Measurements from ENCODE around the gene CCL4L2.
"Not testable (repeated sequence)": the region's sequence is repeated elsewhere in the genome, so short reads cannot be mapped to it uniquely, and the experiment has no call there.

Gene CCL4L2

GRCh38 chr17:36186810-36187763, 23.8 kb upstream of the CCL4L2 start:
- not testable (repeated sequence) for H3K4me3 ChIP-seq (ENCODE audit: low read depth in 1 of 2, low read length in 2 of 2); H3K27ac ChIP-seq (ENCODE audit: low read depth, low read length); H3K27me3 ChIP-seq (ENCODE audit: control insufficient read depth in 1 of 2, insufficient read depth in 2 of 2, low read length in 2 of 2); H3K9ac ChIP-seq (ENCODE audit: low read depth in 1 of 2, low read length in 2 of 2); H3K4me1 ChIP-seq (ENCODE audit: control insufficient read depth in 1 of 2, insufficient read depth in 2 of 2, low read length in 2 of 2); H3K36me3 ChIP-seq (ENCODE audit: control insufficient read depth in 1 of 2, insufficient read depth in 2 of 2, low read length in 2 of 2); H3K9me3 ChIP-seq (ENCODE audit: control insufficient read depth in 1 of 2, low read length in 2 of 2)

GRCh38 chr17:36187943-36188665, 22.8 kb upstream of the CCL4L2 start:
- H3K4me3 ChIP-seq (ENCODE audit: low read depth in 1 of 2, low read length in 2 of 2); H3K9me3 ChIP-seq (ENCODE audit: control insufficient read depth in 1 of 2, low read length in 2 of 2); H3K27ac ChIP-seq (ENCODE audit: low read depth, low read length); H3K9ac ChIP-seq (ENCODE audit: low read depth in 1 of 2, low read length in 2 of 2); H3K36me3 ChIP-seq (ENCODE audit: control insufficient read depth in 1 of 2, insufficient read depth in 2 of 2, low read length in 2 of 2); H3K4me1 ChIP-seq (ENCODE audit: control insufficient read depth in 1 of 2, insufficient read depth in 2 of 2, low read length in 2 of 2); H3K27me3 ChIP-seq (ENCODE audit: control insufficient read depth in 1 of 2, insufficient read depth in 2 of 2, low read length in 2 of 2): not testable (repeated sequence)

- no peaks in the 10 kb centered on the region for H3K27me3 ChIP-seq (ENCODE audit: control insufficient read depth in 1 of 2, insufficient read depth in 2 of 2, low read length in 2 of 2)
- H3K9ac ChIP-seq (ENCODE audit: low read depth in 1 of 2, low read length in 2 of 2) = no peak overlapping the region
- H3K9me3 ChIP-seq (ENCODE audit: control insufficient read depth in 1 of 2, low read length in 2 of 2) = no peaks in the 10 kb centered on the region
- H3K36me3 ChIP-seq (ENCODE audit: control insufficient read depth in 1 of 2, insufficient read depth in 2 of 2, low read length in 2 of 2) = no peaks in the 10 kb centered on the region
- peaks cover 0 to 4% of the 10 kb centered on the region in 2 donors for H3K4me1 ChIP-seq (ENCODE audit: control insufficient read depth in 1 of 2, insufficient read depth in 2 of 2, low read length in 2 of 2)
- H3K4me3 ChIP-seq (ENCODE audit: low read depth in 1 of 2, low read length in 2 of 2) = no peak overlapping the region
- peak overlapping the region; percentile 32 for H3K27ac ChIP-seq (ENCODE audit: low read depth, low read length)
Measured at GRCh38 chr17:36188891-36189306, 22.0 kb upstream of the CCL4L2 start.

GRCh38 chr17:36189993-36190392, 20.9 kb upstream of the CCL4L2 start:
- not testable (repeated sequence) for H3K27ac ChIP-seq (ENCODE audit: low read depth, low read length); H3K4me1 ChIP-seq (ENCODE audit: control insufficient read depth in 1 of 2, insufficient read depth in 2 of 2, low read length in 2 of 2); H3K4me3 ChIP-seq (ENCODE audit: low read depth in 1 of 2, low read length in 2 of 2); H3K27me3 ChIP-seq (ENCODE audit: control insufficient read depth in 1 of 2, insufficient read depth in 2 of 2, low read length in 2 of 2); H3K9ac ChIP-seq (ENCODE audit: low read depth in 1 of 2, low read length in 2 of 2); H3K9me3 ChIP-seq (ENCODE audit: control insufficient read depth in 1 of 2, low read length in 2 of 2); H3K36me3 ChIP-seq (ENCODE audit: control insufficient read depth in 1 of 2, insufficient read depth in 2 of 2, low read length in 2 of 2)

GRCh38 chr17:36190549-36191330, 20.1 kb upstream of the CCL4L2 start:
- H3K4me1 ChIP-seq (ENCODE audit: control insufficient read depth in 1 of 2, insufficient read depth in 2 of 2, low read length in 2 of 2); H3K27ac ChIP-seq (ENCODE audit: low read depth, low read length); H3K27me3 ChIP-seq (ENCODE audit: control insufficient read depth in 1 of 2, insufficient read depth in 2 of 2, low read length in 2 of 2); H3K9ac ChIP-seq (ENCODE audit: low read depth in 1 of 2, low read length in 2 of 2); H3K4me3 ChIP-seq (ENCODE audit: low read depth in 1 of 2, low read length in 2 of 2); H3K9me3 ChIP-seq (ENCODE audit: control insufficient read depth in 1 of 2, low read length in 2 of 2); H3K36me3 ChIP-seq (ENCODE audit: control insufficient read depth in 1 of 2, insufficient read depth in 2 of 2, low read length in 2 of 2): not testable (repeated sequence)

GRCh38 chr17:36193216-36193775, 17.6 kb upstream of the CCL4L2 start:
- no peaks in the 10 kb centered on the region for H3K36me3 ChIP-seq (ENCODE audit: control insufficient read depth in 1 of 2, insufficient read depth in 2 of 2, low read length in 2 of 2)
- no peak overlapping the region for H3K9ac ChIP-seq (ENCODE audit: low read depth in 1 of 2, low read length in 2 of 2)
- H3K27me3 ChIP-seq (ENCODE audit: control insufficient read depth in 1 of 2, insufficient read depth in 2 of 2, low read length in 2 of 2) = no peaks in the 10 kb centered on the region
- H3K27ac ChIP-seq (ENCODE audit: low read depth, low read length) = no peak overlapping the region
- peaks cover 0 to 4% of the 10 kb centered on the region in 2 donors for H3K4me1 ChIP-seq (ENCODE audit: control insufficient read depth in 1 of 2, insufficient read depth in 2 of 2, low read length in 2 of 2)
- no peaks in the 10 kb centered on the region for H3K9me3 ChIP-seq (ENCODE audit: control insufficient read depth in 1 of 2, low read length in 2 of 2)
- no peak overlapping the region for H3K4me3 ChIP-seq (ENCODE audit: low read depth in 1 of 2, low read length in 2 of 2)

GRCh38 chr17:36194147-36194831, 16.6 kb upstream of the CCL4L2 start:
- not testable (repeated sequence) for H3K4me3 ChIP-seq (ENCODE audit: low read depth in 1 of 2, low read length in 2 of 2); H3K36me3 ChIP-seq (ENCODE audit: control insufficient read depth in 1 of 2, insufficient read depth in 2 of 2, low read length in 2 of 2); H3K27ac ChIP-seq (ENCODE audit: low read depth, low read length); H3K9me3 ChIP-seq (ENCODE audit: control insufficient read depth in 1 of 2, low read length in 2 of 2); H3K4me1 ChIP-seq (ENCODE audit: control insufficient read depth in 1 of 2, insufficient read depth in 2 of 2, low read length in 2 of 2); H3K9ac ChIP-seq (ENCODE audit: low read depth in 1 of 2, low read length in 2 of 2); H3K27me3 ChIP-seq (ENCODE audit: control insufficient read depth in 1 of 2, insufficient read depth in 2 of 2, low read length in 2 of 2)

GRCh38 chr17:36194832-36195433, 15.9 kb upstream of the CCL4L2 start:
- not testable (repeated sequence) for H3K27me3 ChIP-seq (ENCODE audit: control insufficient read depth in 1 of 2, insufficient read depth in 2 of 2, low read length in 2 of 2); H3K9ac ChIP-seq (ENCODE audit: low read depth in 1 of 2, low read length in 2 of 2); H3K4me3 ChIP-seq (ENCODE audit: low read depth in 1 of 2, low read length in 2 of 2); H3K36me3 ChIP-seq (ENCODE audit: control insufficient read depth in 1 of 2, insufficient read depth in 2 of 2, low read length in 2 of 2); H3K9me3 ChIP-seq (ENCODE audit: control insufficient read depth in 1 of 2, low read length in 2 of 2); H3K27ac ChIP-seq (ENCODE audit: low read depth, low read length); H3K4me1 ChIP-seq (ENCODE audit: control insufficient read depth in 1 of 2, insufficient read depth in 2 of 2, low read length in 2 of 2)

- Histone ChIP-seq H3K27ac (ENCODE audit: low read depth, low read length) (no peak overlapping the region), H3K9ac (ENCODE audit: low read depth in 1 of 2, low read length in 2 of 2) (no peak overlapping the region), H3K4me1 (ENCODE audit: control insufficient read depth in 1 of 2, insufficient read depth in 2 of 2, low read length in 2 of 2) (peaks cover 0 to 4% of the 10 kb centered on the region in 2 donors)
Measured at GRCh38 chr17:36195434-36196130, 15.3 kb upstream of the CCL4L2 start.

More at GRCh38 chr17:36195434-36196130, 15.3 kb upstream of the CCL4L2 start:
- Histone ChIP-seq H3K4me3 (ENCODE audit: low read depth in 1 of 2, low read length in 2 of 2) (no peak overlapping the region), H3K9me3 (ENCODE audit: control insufficient read depth in 1 of 2, low read length in 2 of 2) (no peaks in the 10 kb centered on the region), H3K36me3 (ENCODE audit: control insufficient read depth in 1 of 2, insufficient read depth in 2 of 2, low read length in 2 of 2) (no peaks in the 10 kb centered on the region), H3K27me3 (ENCODE audit: control insufficient read depth in 1 of 2, insufficient read depth in 2 of 2, low read length in 2 of 2) (no peaks in the 10 kb centered on the region)
